ENCODE measurements around the gene COL3A1. TPM values are rescaled to one million over a fixed set of nuclear protein-coding genes. Genes with fewer than 3 reads are reported as not detected.

COL3A1 gene
- total and polyA plus RNA-seq, 2 experiments from 2014 or later, result 155 to 159 TPM

GRCh38 chr2:188966728-188967440, 7.3 kb upstream of the COL3A1 start:
- no peak overlapping the region for H3K27ac ChIP-seq

DNA sequence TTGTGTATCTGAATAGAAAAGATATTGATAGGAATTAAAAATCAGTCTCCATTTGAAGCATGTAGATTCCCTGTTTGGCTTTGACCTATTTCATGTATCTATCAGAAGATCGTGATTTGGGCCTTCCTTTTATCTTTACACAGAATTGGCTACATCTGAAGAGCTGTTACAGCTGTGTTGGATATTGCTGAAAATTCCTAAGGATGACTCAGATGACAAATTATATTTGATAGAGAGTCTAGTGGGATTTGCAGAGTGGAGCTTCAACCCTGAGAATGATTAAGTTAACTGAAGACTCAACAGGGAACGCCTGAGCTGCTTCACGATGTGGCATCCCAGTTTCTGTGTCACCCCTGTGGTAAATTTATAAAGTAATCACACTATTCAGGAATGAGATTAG, 4.9 kb upstream of the COL3A1 start:
- DNase-seq (ENCODE audit: low read depth in 1 of 2, low spot score in 1 of 2), result peak in 1 of 2 donors; percentile 76
- Histone ChIP-seq H3K27ac (no peak overlapping the region), H3K4me3 (no peak overlapping the region), H3K27me3 (no peaks in the 10 kb centered on the region), H3K9me3 (ENCODE audit: low read depth) (no peaks in the 10 kb centered on the region), H3K4me1 (ENCODE audit: low read depth) (no peaks in the 10 kb centered on the region), H3K36me3 (no peaks in the 10 kb centered on the region)
- TF ChIP-seq, protein P1, sequence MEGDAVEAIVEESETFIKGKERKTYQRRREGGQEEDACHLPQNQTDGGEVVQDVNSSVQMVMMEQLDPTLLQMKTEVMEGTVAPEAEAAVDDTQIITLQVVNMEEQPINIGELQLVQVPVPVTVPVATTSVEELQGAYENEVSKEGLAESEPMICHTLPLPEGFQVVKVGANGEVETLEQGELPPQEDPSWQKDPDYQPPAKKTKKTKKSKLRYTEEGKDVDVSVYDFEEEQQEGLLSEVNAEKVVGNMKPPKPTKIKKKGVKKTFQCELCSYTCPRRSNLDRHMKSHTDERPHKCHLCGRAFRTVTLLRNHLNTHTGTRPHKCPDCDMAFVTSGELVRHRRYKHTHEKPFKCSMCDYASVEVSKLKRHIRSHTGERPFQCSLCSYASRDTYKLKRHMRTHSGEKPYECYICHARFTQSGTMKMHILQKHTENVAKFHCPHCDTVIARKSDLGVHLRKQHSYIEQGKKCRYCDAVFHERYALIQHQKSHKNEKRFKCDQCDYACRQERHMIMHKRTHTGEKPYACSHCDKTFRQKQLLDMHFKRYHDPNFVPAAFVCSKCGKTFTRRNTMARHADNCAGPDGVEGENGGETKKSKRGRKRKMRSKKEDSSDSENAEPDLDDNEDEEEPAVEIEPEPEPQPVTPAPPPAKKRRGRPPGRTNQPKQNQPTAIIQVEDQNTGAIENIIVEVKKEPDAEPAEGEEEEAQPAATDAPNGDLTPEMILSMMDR (IDR thresholded peaks at IDR 0.05; ENCODE audit: low read depth, low read length), result no peak

More at GRCh38 chr2:188966728-188967440, 7.3 kb upstream of the COL3A1 start:
- no peaks in the 10 kb centered on the region for H3K36me3 ChIP-seq
- no peaks in the 10 kb centered on the region for H3K9me3 ChIP-seq (ENCODE audit: low read depth)
- no peaks in the 10 kb centered on the region for H3K27me3 ChIP-seq
- DNase-seq (ENCODE audit: low read depth in 1 of 2, low spot score in 1 of 2), result peak in 1 of 2 donors; percentile 60
- no peaks in the 10 kb centered on the region for H3K4me1 ChIP-seq (ENCODE audit: low read depth)
- H3K4me3 ChIP-seq, result no peak overlapping the region
- TF ChIP-seq, protein P1 (IDR thresholded peaks at IDR 0.05; ENCODE audit: low read depth, low read length), result no peak

- no peak overlapping the region for H3K27ac ChIP-seq
These were observed 4.5 kb upstream of the COL3A1 start for GRCh38 chr2:188969651-188970050.

DNA sequence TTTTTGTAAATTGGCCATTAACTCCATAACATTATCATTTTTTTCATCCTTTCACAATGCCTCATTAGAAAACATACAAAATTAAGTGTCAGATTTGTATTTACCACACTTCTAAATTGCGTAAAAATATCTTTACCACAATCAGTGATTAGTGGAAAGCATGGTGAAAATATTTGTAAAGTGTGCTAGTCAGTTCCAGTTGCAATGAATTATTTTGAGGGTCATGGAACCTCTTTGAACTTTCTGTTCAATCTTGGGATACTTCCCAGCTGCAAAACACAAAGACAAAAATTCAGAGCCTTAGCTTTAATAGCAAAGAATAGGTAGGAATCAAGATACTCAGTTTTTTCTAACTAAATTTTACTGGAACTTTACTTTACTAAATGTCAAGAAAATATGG, 4.0 kb upstream of the COL3A1 start:
- TF ChIP-seq, protein P1 (IDR thresholded peaks at IDR 0.05; ENCODE audit: low read depth, low read length), result no peak
- Histone ChIP-seq H3K27me3 (no peaks in the 10 kb centered on the region), H3K4me3 (no peak overlapping the region), H3K36me3 (no peaks in the 10 kb centered on the region), H3K9me3 (ENCODE audit: low read depth) (no peaks in the 10 kb centered on the region), H3K4me1 (ENCODE audit: low read depth) (no peaks in the 10 kb centered on the region), H3K27ac (no peak overlapping the region)
- DNase-seq (ENCODE audit: low read depth in 1 of 2, low spot score in 1 of 2), result peak in 1 of 2 donors; percentile 71

More at GRCh38 chr2:188969651-188970050, 4.5 kb upstream of the COL3A1 start:
- peak in 1 of 2 donors; percentile 23 for DNase-seq (ENCODE audit: low read depth in 1 of 2, low spot score in 1 of 2)
- Histone ChIP-seq H3K4me3 (no peak overlapping the region), H3K27me3 (no peaks in the 10 kb centered on the region), H3K36me3 (no peaks in the 10 kb centered on the region), H3K4me1 (ENCODE audit: low read depth) (no peaks in the 10 kb centered on the region), H3K9me3 (ENCODE audit: low read depth) (no peaks in the 10 kb centered on the region)
- TF ChIP-seq, protein P1 (IDR thresholded peaks at IDR 0.05; ENCODE audit: low read depth, low read length), result no peak

GRCh38 chr2:188971432-188971861, 2.7 kb upstream of the COL3A1 start:
- Histone ChIP-seq H3K27me3 (no peaks in the 10 kb centered on the region), H3K9me3 (ENCODE audit: low read depth) (no peaks in the 10 kb centered on the region), H3K36me3 (no peaks in the 10 kb centered on the region), H3K27ac (no peak overlapping the region), H3K4me1 (ENCODE audit: low read depth) (no peaks in the 10 kb centered on the region), H3K4me3 (no peak overlapping the region)
- DNase-seq (ENCODE audit: low read depth in 1 of 2, low spot score in 1 of 2), result peak in 1 of 2 donors; percentile 60
- TF ChIP-seq, protein P1 (IDR thresholded peaks at IDR 0.05; ENCODE audit: low read depth, low read length), result no peak
